NB4 (cell line): ENCODE results near the gene HOXC6.

Source experiments
- CTCF ChIP-seq: IDR thresholded peaks from one replicate; pipeline ENCODE4 v1.5.1; 2012; ENCODE audit warnings: low read depth, low read length
- MAX ChIP-seq: IDR thresholded peaks from 2 replicates; pipeline ENCODE4 v1.6.1; 2011; ENCODE audit warnings: low read depth, low read length
- MYC ChIP-seq: IDR thresholded peaks from 2 replicates; pipeline ENCODE4 v1.6.1; 2011; ENCODE audit warnings: low read depth, low read length
- POLR2A ChIP-seq: IDR thresholded peaks from 2 replicates; pipeline ENCODE4 v1.6.1; 2011; ENCODE audit warnings: mild to moderate bottlenecking; ENCODE audit not compliant: insufficient read length; ENCODE audit errors: extremely low read depth

GRCh38 chr12:54017027-54017788 is 11.0 kb upstream of the HOXC6 start:
- no peak for TF ChIP-seq CTCF
- TF ChIP-seq POLR2A, result no peak
- TF ChIP-seq MYC, result no peak; the same call in 1 of the 2 replicates
- no peak for TF ChIP-seq MAX
